ENCODE measurements around the gene ABCA3.
"Not testable (repeated sequence)": the region's sequence is repeated elsewhere in the genome, so short reads cannot be mapped to it uniquely, and the experiment has no call there.

ABCA3 gene

DNA sequence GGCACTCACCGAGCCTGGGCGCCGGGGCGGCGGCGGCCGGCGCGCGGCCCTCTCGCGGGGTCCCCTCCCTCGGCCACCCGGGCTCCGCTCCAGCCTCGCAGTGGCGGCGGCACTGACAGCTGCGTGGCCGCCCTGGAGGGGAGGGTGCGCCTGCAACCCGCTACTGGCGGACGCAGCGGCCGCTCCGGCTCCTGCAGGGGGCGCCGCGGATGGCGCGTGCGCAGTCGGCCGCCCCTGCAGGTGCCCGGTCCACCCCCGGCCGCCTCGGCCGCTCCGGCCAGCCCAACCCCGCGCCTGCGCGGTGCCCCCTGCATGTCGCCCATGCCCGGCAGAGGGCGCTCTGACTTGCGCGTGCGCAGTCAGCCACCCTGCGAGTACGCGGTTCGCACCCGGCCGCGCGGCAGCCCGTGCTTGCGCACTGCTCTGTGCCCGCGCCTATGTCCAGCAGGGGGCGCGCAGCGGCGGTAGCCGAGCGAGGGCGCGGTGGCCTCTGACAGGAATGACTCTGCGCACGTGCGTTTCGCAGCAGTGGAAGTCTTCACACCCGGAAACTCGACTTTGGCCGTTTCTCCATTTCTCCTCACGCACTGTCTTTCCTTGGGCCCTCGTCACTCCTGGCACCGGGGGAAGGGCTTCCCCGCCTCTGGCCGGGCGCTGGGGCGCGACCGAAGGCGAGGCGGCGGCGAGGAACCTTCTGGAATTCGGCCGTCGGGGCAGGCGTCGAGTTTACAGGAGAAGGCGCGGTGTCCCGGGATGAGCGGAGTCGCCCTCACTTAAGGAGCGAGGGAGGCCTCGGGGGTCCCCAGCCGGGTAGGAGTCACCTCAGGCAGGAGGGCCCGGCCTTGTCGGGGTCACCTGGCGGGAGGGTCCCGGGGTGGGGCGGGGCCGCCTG lies at the start of gene ABCA3:
ABCA3 (minus strand) TSS at position 165 of the 892 bp plus-strand sequence. CDS start 14,262 bp downstream, outside the sequence.
- TF ChIP-seq, protein P1, sequence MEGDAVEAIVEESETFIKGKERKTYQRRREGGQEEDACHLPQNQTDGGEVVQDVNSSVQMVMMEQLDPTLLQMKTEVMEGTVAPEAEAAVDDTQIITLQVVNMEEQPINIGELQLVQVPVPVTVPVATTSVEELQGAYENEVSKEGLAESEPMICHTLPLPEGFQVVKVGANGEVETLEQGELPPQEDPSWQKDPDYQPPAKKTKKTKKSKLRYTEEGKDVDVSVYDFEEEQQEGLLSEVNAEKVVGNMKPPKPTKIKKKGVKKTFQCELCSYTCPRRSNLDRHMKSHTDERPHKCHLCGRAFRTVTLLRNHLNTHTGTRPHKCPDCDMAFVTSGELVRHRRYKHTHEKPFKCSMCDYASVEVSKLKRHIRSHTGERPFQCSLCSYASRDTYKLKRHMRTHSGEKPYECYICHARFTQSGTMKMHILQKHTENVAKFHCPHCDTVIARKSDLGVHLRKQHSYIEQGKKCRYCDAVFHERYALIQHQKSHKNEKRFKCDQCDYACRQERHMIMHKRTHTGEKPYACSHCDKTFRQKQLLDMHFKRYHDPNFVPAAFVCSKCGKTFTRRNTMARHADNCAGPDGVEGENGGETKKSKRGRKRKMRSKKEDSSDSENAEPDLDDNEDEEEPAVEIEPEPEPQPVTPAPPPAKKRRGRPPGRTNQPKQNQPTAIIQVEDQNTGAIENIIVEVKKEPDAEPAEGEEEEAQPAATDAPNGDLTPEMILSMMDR (conservative IDR thresholded peaks at IDR 0.05; ENCODE audit: control insufficient read depth, insufficient read depth, low read depth, low read length): peak; percentile 51
- peak within 1 kb of the TSS; percentile 29 for H3K4me3 ChIP-seq (ENCODE audit: control insufficient read depth, low read depth, low read length)
- peak; percentile 85 for DNase-seq (ENCODE audit: low read depth)

DNA sequence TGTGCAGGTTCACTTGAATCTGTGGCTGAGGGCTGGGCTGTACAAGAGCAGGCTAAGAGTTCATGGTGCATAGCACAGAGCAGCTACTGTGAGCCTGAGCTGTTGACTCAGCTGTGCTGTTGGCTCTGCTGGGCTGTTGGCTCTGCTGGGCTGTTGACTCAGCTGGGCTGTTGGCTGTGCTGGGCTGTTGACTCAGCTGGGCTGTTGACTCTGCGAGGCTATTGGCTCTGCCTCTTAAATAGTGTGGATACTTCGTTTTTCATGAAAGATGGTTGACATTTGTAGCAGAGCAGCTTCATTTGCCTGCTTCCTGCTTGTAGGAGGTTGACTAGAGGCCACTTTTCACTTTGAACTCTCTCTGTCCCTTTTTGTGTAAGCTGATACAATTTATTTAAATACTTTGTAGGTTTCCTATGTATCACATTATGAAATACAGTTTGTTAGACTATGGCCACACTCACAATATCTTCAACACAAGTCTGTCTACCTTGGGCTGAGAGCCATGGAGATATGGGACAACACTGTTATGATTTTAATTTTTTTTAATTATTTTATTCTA lies 48.4 kb upstream of the ABCA3 start:
- TF ChIP-seq, protein P1 (conservative IDR thresholded peaks at IDR 0.05; ENCODE audit: control insufficient read depth, insufficient read depth, low read depth, low read length): no peak
- DNase-seq (ENCODE audit: low read depth): peak; percentile 96
- no peak overlapping the region for H3K4me3 ChIP-seq (ENCODE audit: control insufficient read depth, low read depth, low read length)

GRCh38 chr16:2388139-2388874 lies 47.8 kb upstream of the ABCA3 start:
- TF ChIP-seq, protein P1 (conservative IDR thresholded peaks at IDR 0.05; ENCODE audit: control insufficient read depth, insufficient read depth, low read depth, low read length): no peak
- no peak overlapping the region for H3K4me3 ChIP-seq (ENCODE audit: control insufficient read depth, low read depth, low read length)
- no peak for DNase-seq (ENCODE audit: low read depth)

DNA sequence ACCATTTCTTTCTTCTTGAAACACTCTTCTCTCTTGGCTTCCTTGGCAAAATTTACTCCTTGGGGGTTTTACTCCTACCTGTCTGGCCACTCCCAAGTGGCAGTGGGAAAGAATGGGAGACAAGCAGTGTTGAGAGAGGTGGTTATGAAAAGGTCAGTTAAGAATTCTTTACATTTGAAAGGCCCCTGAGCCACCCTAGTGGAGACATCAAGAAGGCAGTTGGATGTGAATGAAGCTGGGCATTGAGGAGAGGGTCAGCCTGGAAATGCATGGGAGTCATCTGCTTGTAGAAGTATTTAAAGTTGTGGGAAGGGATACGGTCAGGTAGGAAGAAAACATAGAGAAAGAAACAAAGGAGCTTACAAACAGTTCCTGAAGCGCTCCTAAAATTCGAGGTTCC lies 46.5 kb upstream of the ABCA3 start:
- no peak overlapping the region for H3K4me3 ChIP-seq (ENCODE audit: control insufficient read depth, low read depth, low read length)
- peak; percentile 6 for DNase-seq (ENCODE audit: low read depth)
- TF ChIP-seq, protein P1 (conservative IDR thresholded peaks at IDR 0.05; ENCODE audit: control insufficient read depth, insufficient read depth, low read depth, low read length): peak; percentile 18

DNA sequence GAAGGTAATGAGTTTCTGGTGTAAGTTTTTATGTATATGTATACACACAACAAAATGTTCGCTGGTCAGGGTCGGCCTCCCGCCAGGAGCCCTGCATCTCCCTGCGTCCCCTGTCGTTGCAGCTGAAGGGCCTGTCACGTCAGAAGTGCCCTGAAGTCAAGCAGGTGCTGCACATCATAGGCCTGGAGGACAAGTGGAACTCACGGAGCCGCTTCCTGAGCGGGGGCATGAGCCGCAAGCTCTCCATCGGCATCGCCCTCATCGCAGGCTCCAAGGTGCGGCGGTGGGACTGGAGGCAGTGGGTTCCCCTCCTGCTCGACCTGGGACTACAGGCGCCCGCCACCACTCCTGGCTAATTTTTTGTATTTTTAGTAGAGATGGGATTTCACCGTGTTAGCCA lies 45.5 kb upstream of the ABCA3 start:
- DNase-seq (ENCODE audit: low read depth); H3K4me3 ChIP-seq (ENCODE audit: control insufficient read depth, low read depth, low read length): not testable (repeated sequence)

DNA sequence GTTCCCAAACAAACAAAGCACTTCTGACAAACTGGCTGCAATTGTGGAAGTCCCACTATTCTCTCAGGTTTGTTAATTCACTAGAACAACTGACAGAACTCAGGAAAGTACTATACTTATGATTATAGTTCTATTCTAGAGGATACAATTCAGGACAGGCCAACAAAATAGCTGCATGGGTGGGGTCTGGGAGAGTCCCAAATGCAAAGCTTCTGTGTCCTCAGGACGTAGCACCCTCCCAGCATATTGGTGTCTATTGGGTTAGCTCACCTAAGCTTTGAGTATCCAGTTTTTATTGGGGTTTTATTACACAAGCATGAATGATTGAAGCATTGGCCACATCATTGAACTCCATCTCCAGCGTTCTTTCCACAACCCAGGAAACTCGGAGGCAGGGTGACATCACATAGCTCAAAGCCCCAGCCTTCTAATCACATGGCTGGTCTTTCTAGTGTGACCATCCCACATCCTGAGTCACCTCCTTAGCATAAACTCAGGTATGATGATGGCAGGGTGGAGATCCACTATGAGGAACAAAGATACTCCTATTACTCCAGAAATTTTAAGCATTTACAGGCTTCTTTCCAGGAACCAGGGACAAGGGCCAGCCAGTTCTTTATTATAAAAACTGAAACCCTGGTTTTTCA lies 44.8 kb upstream of the ABCA3 start:
- H3K4me3 ChIP-seq (ENCODE audit: control insufficient read depth, low read depth, low read length): no peak overlapping the region
- TF ChIP-seq, protein P1 (conservative IDR thresholded peaks at IDR 0.05; ENCODE audit: control insufficient read depth, insufficient read depth, low read depth, low read length): no peak
- DNase-seq (ENCODE audit: low read depth): no peak
